LNCAP (cell line): Measurements from ENCODE around the gene MACF1.

Experiments
- TF ChIP-seq, protein P1 (sequence below): fragments of 450-650 bp; IDR thresholded peaks from 2 replicates; pipeline ENCODE4 v1.5.1; 2017; ENCODE audit warnings: mild to moderate bottlenecking

Gene MACF1

DNA sequence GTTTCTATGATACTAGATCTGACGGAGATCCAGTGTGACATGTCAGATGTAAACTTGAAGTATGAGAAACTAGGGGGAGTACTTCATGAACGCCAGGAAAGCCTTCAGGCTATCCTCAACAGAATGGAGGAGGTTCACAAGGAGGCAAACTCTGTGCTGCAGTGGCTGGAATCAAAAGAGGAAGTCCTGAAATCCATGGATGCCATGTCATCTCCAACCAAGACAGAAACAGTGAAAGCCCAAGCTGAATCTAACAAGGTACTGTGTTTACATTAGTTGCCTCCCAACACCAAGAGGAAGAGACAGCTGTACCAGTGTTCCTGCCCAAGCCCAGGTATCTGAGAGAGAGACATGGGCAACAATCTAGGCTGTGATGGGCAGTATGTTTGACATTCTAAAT, 174.7 kb downstream of the MACF1 start:
- TF ChIP-seq, protein P1, sequence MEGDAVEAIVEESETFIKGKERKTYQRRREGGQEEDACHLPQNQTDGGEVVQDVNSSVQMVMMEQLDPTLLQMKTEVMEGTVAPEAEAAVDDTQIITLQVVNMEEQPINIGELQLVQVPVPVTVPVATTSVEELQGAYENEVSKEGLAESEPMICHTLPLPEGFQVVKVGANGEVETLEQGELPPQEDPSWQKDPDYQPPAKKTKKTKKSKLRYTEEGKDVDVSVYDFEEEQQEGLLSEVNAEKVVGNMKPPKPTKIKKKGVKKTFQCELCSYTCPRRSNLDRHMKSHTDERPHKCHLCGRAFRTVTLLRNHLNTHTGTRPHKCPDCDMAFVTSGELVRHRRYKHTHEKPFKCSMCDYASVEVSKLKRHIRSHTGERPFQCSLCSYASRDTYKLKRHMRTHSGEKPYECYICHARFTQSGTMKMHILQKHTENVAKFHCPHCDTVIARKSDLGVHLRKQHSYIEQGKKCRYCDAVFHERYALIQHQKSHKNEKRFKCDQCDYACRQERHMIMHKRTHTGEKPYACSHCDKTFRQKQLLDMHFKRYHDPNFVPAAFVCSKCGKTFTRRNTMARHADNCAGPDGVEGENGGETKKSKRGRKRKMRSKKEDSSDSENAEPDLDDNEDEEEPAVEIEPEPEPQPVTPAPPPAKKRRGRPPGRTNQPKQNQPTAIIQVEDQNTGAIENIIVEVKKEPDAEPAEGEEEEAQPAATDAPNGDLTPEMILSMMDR, result no peak

DNA sequence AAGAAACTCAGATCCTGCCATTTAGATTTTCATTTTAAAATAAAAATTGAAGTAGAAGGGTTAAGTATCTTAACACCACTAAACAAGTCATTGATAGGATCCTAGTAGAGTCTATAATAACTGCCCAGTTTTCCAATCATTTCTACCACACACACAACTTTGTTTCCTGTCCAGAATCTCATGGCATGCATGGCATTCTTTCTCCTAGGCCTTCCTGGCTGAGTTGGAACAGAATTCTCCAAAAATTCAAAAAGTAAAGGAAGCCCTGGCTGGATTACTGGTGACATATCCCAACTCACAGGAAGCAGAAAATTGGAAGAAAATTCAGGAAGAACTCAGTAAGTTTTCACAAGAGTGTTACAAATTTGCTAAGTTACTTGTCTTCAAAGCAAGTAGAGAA, 175.5 kb downstream of the MACF1 start:
- TF ChIP-seq, protein P1, result no peak

DNA sequence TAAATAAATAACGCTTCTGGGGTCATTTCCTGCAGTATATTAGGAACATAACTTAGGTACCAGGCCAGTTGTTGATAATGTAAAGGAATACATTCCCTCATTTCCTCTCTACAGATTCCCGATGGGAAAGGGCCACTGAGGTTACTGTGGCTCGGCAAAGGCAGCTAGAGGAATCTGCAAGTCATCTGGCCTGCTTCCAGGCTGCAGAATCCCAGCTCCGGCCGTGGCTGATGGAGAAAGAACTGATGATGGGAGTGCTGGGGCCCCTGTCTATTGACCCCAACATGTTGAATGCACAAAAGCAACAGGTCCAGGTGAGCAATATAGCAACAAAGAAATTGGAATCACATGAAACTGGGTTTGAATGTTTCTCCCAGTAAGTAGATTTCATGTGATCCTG, 177.3 kb downstream of the MACF1 start:
- TF ChIP-seq, protein P1, result no peak

DNA sequence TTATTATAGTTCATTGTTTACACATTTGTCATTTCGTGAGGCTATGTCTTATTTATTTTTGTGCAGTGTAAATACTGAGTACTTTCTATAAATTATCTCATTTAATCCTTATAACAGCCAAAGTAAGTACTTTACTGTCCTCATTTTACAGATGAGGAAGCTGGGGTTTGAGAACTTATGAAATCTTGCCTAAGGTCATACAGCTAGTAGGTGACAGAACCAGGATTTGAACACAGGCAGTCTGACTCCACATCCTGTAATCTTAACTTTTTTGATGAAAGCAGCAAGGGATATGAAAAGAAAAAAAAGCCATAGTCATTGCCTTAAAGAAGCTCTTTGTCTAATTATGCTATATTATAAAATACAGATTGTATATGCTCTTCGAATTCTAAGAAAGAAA, 179.8 kb downstream of the MACF1 start:
- TF ChIP-seq, protein P1, result no peak

DNA sequence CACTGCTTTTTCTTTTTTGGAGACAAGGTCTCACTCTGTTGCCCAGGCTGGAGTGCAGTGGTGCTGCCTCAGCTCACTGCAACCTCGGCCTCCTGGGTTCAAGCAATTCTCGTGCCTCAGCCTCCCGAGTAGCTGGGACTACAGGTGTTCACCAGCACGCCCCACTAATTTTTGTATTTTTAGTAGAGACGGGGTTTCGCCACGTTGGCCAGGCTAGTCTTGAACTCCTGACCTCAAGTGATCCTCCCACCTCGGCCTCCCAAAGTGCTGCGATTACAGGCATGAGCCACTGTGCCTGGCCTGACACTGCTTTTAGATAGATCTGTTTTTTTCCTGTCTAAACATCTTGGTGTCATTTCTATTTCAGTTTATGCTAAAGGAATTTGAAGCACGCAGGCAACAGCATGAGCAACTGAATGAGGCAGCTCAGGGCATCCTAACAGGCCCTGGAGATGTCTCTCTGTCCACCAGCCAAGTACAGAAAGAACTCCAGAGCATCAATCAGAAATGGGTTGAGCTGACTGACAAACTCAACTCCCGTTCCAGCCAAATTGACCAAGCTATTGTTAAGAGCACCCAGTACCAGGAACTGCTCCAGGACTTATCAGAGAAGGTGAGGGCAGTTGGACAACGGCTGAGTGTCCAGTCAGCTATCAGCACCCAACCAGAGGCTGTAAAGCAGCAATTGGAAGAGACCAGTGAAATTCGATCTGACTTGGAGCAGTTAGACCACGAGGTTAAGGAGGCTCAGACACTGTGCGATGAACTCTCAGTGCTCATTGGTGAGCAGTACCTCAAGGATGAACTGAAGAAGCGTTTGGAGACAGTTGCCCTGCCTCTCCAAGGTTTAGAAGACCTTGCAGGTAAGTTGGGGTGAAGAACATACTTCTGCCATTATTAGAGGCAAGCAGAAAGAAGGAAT, 180.8 kb downstream of the MACF1 start:
- TF ChIP-seq, protein P1, result no peak

DNA sequence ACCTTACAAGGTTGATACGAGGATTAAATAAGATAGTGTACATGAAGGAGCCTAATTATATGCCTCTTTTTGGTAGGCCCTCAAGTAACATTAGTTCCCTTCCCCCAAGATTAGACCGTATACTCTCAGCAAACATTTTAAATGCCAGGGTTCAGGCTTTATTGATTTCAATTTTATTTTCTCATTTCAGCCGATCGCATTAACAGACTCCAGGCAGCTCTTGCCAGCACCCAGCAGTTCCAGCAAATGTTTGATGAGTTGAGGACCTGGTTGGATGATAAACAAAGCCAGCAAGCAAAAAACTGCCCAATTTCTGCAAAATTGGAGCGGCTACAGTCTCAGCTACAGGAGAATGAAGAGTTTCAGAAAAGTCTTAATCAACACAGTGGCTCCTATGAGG, 182.5 kb downstream of the MACF1 start:
- TF ChIP-seq, protein P1, result no peak

DNA sequence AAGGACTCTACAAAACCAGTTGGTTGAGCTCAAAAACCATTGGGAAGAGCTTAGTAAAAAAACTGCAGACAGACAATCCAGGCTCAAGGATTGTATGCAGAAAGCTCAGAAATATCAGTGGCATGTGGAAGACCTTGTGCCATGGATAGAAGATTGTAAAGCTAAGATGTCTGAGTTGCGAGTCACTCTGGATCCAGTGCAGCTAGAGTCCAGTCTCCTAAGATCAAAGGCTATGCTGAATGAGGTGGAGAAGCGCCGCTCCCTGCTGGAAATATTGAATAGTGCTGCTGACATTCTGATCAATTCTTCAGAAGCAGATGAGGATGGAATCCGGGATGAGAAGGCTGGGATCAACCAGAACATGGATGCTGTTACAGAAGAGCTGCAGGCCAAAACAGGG, 183.0 kb downstream of the MACF1 start:
- TF ChIP-seq, protein P1, result peak; percentile 30; the same call in 1 of the 2 replicates
